ENCODE results near the gene TANC1.
A peak's percentile ranks its signal among the peaks of the same experiment; 100 is the strongest.

The TANC1 gene

DNA sequence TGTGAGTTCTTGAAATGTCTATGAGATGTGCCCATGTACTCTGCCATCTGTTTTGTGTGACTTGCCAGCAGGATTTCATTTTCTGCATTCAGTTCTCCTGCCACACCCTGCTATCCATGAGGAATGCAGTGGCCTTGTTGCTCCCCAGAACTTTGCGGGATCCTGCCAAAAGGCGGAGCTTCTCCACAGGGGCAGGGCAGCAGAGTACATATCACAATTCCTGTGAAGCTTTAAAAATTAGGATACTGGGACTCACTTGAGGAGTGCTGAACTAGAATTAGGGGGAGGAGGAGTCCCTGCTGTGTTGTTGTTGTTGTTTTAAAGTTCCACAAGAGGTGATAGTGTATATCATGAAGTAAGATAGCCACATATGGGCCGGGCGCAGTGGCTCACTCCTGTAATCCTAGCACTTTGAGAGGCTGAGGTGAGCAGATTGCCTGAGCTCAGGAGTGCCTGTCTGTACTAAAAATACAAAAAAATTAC is 76.4 kb downstream of the TANC1 start:
- Mint-ChIP-seq H3K4me3 (no peak overlapping the region), H3K27ac (peak overlapping the region; percentile 52 to 83 (median 75)), H3K4me1 (peaks cover 57% of the 10 kb centered on the region), H3K27me3 (ENCODE audit: low read depth) (no peaks in the 10 kb centered on the region), H3K9me3 (peaks cover 23% of the 10 kb centered on the region), H3K36me3 (ENCODE audit: low read depth) (peaks cover 59% of the 10 kb centered on the region)
- TF ChIP-seq, protein P1, sequence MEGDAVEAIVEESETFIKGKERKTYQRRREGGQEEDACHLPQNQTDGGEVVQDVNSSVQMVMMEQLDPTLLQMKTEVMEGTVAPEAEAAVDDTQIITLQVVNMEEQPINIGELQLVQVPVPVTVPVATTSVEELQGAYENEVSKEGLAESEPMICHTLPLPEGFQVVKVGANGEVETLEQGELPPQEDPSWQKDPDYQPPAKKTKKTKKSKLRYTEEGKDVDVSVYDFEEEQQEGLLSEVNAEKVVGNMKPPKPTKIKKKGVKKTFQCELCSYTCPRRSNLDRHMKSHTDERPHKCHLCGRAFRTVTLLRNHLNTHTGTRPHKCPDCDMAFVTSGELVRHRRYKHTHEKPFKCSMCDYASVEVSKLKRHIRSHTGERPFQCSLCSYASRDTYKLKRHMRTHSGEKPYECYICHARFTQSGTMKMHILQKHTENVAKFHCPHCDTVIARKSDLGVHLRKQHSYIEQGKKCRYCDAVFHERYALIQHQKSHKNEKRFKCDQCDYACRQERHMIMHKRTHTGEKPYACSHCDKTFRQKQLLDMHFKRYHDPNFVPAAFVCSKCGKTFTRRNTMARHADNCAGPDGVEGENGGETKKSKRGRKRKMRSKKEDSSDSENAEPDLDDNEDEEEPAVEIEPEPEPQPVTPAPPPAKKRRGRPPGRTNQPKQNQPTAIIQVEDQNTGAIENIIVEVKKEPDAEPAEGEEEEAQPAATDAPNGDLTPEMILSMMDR (IDR thresholded peaks at IDR 0.05; ENCODE audit: unreplicated experiment in 3 of 3) = no peak

DNA sequence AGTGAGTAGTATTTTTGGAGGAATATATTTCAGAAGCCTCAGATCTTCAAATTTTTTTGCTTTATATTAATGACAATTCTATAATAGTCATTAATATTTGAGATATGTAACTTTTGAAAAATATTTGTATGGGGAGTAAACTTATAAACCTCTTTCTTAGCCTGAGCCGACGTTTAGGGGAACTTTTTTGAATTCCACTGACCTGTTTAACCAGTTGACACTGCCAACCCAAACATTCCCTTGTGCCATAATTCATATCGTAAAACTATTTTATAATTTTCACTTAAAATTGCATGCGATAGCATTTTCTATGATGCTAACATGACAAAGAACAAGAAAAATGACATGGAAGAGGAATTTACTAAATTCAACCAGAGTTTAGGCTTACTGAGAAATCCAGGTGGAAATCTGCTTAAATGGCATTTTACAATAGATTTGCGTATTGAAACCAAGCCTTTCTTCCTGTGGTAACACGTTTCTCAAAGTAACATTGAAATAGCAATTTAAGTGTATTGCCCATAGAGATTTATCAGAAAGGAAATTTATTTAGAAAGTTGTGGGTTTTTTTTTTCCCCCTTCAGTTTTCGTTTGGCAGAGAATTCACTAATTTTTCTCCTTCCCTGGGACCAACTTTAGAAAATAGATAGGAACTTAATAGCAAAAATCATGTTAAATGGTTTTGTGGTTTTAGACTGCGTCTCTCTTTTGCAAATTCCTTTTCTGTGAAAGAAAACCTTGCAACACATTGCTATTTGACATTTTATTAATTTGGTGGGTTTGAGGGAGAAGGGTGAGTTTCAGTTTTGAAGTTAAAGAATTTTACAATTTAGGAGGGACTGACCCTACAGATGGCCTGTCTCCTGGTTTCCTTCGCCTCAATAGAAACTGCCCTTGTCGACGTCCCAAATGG is 77.4 kb downstream of the TANC1 start:
- H3K36me3 Mint-ChIP-seq (ENCODE audit: low read depth) = peaks cover 49% of the 10 kb centered on the region
- H3K9me3 Mint-ChIP-seq = peaks cover 15% of the 10 kb centered on the region
- H3K4me3 Mint-ChIP-seq = no peak overlapping the region
- peaks cover 64% of the 10 kb centered on the region for H3K4me1 Mint-ChIP-seq
- peak overlapping the region; percentile 42 to 75 (median 56) for H3K27ac Mint-ChIP-seq
- no peaks in the 10 kb centered on the region for H3K27me3 Mint-ChIP-seq (ENCODE audit: low read depth)
- TF ChIP-seq, protein P1 (IDR thresholded peaks at IDR 0.05; ENCODE audit: unreplicated experiment in 3 of 3) = no peak

DNA sequence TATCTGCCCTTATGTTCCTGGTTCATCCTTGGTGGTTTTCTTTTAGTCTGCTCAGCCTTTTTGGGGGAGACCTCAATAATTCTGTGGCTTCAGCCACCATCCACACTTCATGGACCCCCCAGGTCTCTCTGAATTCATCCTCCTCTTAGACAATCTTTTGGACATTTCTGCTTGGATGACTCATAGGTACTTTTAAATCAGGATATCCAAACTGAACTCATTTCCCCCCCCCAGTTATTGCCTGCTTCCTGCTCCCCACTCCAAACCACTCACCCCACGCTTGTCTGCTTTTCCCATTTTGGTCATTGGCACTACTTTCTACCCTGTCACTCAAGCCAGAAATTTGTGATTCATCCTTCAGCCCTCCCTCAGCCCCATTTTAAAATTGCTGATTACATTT is 78.5 kb downstream of the TANC1 start:
- no peak overlapping the region for H3K4me3 Mint-ChIP-seq
- H3K27ac Mint-ChIP-seq = peak overlapping the region; percentile 43 to 67 (median 64)
- peaks cover 76% of the 10 kb centered on the region for H3K4me1 Mint-ChIP-seq
- H3K36me3 Mint-ChIP-seq (ENCODE audit: low read depth) = peaks cover 38% of the 10 kb centered on the region
- no peaks in the 10 kb centered on the region for H3K27me3 Mint-ChIP-seq (ENCODE audit: low read depth)
- H3K9me3 Mint-ChIP-seq = peaks cover 9% of the 10 kb centered on the region
- TF ChIP-seq, protein P1 (IDR thresholded peaks at IDR 0.05; ENCODE audit: unreplicated experiment in 3 of 3) = no peak

DNA sequence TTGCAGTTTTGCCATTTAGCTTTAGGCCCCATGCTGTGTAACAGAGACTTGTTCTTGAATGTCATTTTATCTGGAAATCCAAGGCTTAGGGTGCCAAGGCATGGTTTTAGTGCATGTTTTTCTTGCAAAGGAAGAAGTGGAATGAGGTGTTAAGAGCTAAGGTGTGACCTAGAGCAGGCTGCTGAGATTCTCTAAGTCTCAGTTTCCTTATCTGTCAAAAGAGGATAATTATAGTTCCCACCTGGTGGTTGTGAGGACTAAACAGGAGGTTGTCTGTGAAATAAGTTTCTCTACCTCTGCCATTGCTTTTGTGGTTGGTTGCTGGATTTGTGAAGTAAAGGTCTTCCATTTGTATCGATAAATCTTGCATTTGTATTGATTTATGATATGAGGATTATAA is 82.0 kb downstream of the TANC1 start:
- H3K36me3 Mint-ChIP-seq (ENCODE audit: low read depth) = peaks cover 20% of the 10 kb centered on the region
- no peaks in the 10 kb centered on the region for H3K9me3 Mint-ChIP-seq

DNA sequence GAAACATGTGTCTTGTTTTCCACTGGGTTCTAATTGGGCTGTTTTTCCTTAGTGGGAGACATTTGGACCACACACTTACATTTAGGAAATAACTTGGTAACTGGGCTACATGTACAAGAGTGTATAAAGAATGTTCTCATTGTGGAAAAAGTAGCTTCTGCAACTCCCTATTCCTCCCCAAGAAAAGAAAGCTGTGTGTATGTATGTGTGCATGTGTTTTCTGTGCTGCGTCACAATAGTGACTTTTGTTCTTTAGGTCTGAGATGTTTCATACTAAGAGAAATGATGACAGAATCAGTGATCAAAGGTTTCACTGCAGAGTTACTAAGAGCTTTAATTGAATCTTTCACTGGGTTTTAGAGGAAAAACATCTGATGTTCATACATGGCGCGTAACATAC is 82.7 kb downstream of the TANC1 start:
- TF ChIP-seq, protein P1 (IDR thresholded peaks at IDR 0.05; ENCODE audit: unreplicated experiment in 3 of 3) = no peak
- Mint-ChIP-seq H3K4me1 (peaks cover 85% of the 10 kb centered on the region), H3K36me3 (ENCODE audit: low read depth) (peaks cover 20% of the 10 kb centered on the region)

More for the DNA sequence above, 82.0 kb downstream of the TANC1 start:
- Mint-ChIP-seq H3K27me3 (ENCODE audit: low read depth) (no peaks in the 10 kb centered on the region), H3K4me1 (peaks cover 89% of the 10 kb centered on the region), H3K4me3 (no peak overlapping the region), H3K27ac (peak overlapping the region; percentile 8 to 90 (median 89))
- TF ChIP-seq, protein P1 (IDR thresholded peaks at IDR 0.05; ENCODE audit: unreplicated experiment in 3 of 3) = no peak

More for the DNA sequence above, 82.7 kb downstream of the TANC1 start:
- Mint-ChIP-seq H3K27ac (peak overlapping the region; percentile 87 to 90 (median 89)), H3K27me3 (ENCODE audit: low read depth) (no peaks in the 10 kb centered on the region), H3K4me3 (no peak overlapping the region), H3K9me3 (no peaks in the 10 kb centered on the region)
